H1 (cell line): ENCODE data around the gene GJD2. TPM values are rescaled to one million over a fixed set of nuclear protein-coding genes. Genes with fewer than 3 reads are reported as not detected.

ENCODE experiments used
- CTCF ChIA-PET: fragments of 300-600 bp; sonication (Branson Sonifier 250); formaldehyde crosslinking; loops from one replicate; lab custom pipeline; 2021; ENCODE audit not compliant: partially characterized antibody; lab: Charles Lee
- POLR2A ChIA-PET: fragments of 300-600 bp; sonication (Branson Sonifier 250); formaldehyde crosslinking; loops from one replicate; lab custom pipeline; 2021; ENCODE audit warnings: inconsistent platforms; ENCODE audit not compliant: partially characterized antibody; lab: Charles Lee
- DNase-seq, 2 experiments: peaks; one replicate each; pipeline versions ENCODE4 v3.0.0 to v3.0.0-alpha.2; 2010 to 2022; ENCODE audit warnings: low spot score in 2 of 2, low read depth in 1 of 2, mixed read lengths in 1 of 2
- FAIRE-seq: peaks from 2 replicates; lab custom pipeline; 2011; peaks lifted over from hg19 to GRCh38; lab: Jason Lieb, UNC
- H2AFZ ChIP-seq: 2 replicates; pipeline ENCODE4 v1.8.1; 2012; ENCODE audit warnings: low read length, inconsistent platforms
- H2AK5ac ChIP-seq: 2 replicates; pipeline ENCODE4 v1.6.1; 2013; ENCODE audit warnings: low read depth, low read length
- H2BK120ac ChIP-seq: replicated peaks from 2 replicates; pipeline ENCODE3; 2013; ENCODE audit warnings: low read depth, low read length, inconsistent platforms
- H2BK12ac ChIP-seq: 2 replicates; pipeline ENCODE4 v1.6.1; 2013; ENCODE audit warnings: low read depth, low read length
- H2BK15ac ChIP-seq: 2 replicates; pipeline ENCODE4 v1.6.1; 2013; ENCODE audit warnings: low read length
- H2BK20ac ChIP-seq: 2 replicates; pipeline ENCODE4 v1.6.1; 2013; ENCODE audit warnings: low read length
- H2BK5ac ChIP-seq: 2 replicates; pipeline ENCODE4 v1.6.1; 2013; ENCODE audit warnings: low read depth, low read length
- H3K14ac ChIP-seq: 2 replicates; pipeline ENCODE4 v1.6.1; 2013; ENCODE audit warnings: inconsistent platforms; ENCODE audit not compliant: insufficient read length
- H3K18ac ChIP-seq: 2 replicates; pipeline ENCODE4 v1.6.1; 2013; ENCODE audit warnings: low read length; ENCODE audit errors: extremely low read depth
- H3K23ac ChIP-seq: 2 replicates; pipeline ENCODE4 v1.6.1; 2013; ENCODE audit warnings: inconsistent platforms; ENCODE audit not compliant: insufficient read length
- H3K23me2 ChIP-seq: 2 replicates; pipeline ENCODE4 v1.6.1; 2013; ENCODE audit warnings: low read depth, low read length
- H3K27ac ChIP-seq: 2 replicates; pipeline ENCODE4 v1.6.1; 2011; ENCODE audit warnings: low read depth, low read length, inconsistent platforms
- H3K27me3 ChIP-seq, 4 experiments: replicated peaks in 1 of 4; 1 replicate in 1 of 4; 2 replicates in 3 of 4; pipeline versions ENCODE4 v1.6.1 to v1.8.1; 2011 to 2013; ENCODE audit warnings: low read length in 3 of 4, mild to moderate bottlenecking in 3 of 4, inconsistent platforms in 2 of 4, mixed read lengths in 2 of 4, moderate library complexity in 1 of 4; ENCODE audit not compliant: control insufficient read depth in 3 of 4, insufficient read depth in 3 of 4; ENCODE audit errors: extremely low read depth in 1 of 4
- H3K36me3 ChIP-seq, 4 experiments: 2 replicates each; pipeline versions ENCODE4 v1.6.1 to v1.8.1; 2011 to 2013; ENCODE audit warnings: mild to moderate bottlenecking in 4 of 4, low read length in 3 of 4, moderate library complexity in 2 of 4, control low read depth in 1 of 4, inconsistent platforms in 1 of 4; ENCODE audit not compliant: insufficient read depth in 4 of 4, control insufficient read depth in 2 of 4
- H3K4ac ChIP-seq: replicated peaks from 2 replicates; pipeline ENCODE3; 2013; ENCODE audit warnings: low read length, low read depth, mixed read lengths, inconsistent platforms; ENCODE audit not compliant: insufficient read length
- H3K4me1 ChIP-seq, 4 experiments: replicated peaks in 1 of 4; 1 replicate in 1 of 4; 2 replicates in 3 of 4; pipeline versions ENCODE4 v1.6.1 to v1.8.1; 2011 to 2013; ENCODE audit warnings: low read length in 3 of 4, inconsistent platforms in 2 of 4, mixed read lengths in 1 of 4; ENCODE audit not compliant: insufficient read depth in 4 of 4, control insufficient read depth in 3 of 4
- H3K4me2 ChIP-seq, 2 experiments: 2 replicates each; pipeline versions ENCODE4 v1.6.1 to v1.8.1; 2011 to 2013; ENCODE audit warnings: low read depth in 2 of 2, low read length in 2 of 2, control low read depth in 1 of 2, inconsistent platforms in 1 of 2, mild to moderate bottlenecking in 1 of 2; ENCODE audit not compliant: insufficient read depth in 1 of 2
- H3K4me3 ChIP-seq, 4 experiments: fragments of 200-600, 300-600 bp in 1 of 4; sonication (generic), shearing (Covaris generic), sonication (Bioruptor Twin) in 1 of 4; 2 replicates each; pipeline versions ENCODE4 v1.5.1 to v1.8.1; 2011 to 2016; ENCODE audit warnings: low read length in 4 of 4, low read depth in 3 of 4, control low read depth in 2 of 4, inconsistent platforms in 2 of 4, mild to moderate bottlenecking in 2 of 4, mixed read lengths in 1 of 4, moderate library complexity in 1 of 4; ENCODE audit not compliant: insufficient read depth in 2 of 4; ENCODE audit errors: extremely low read depth in 1 of 4
- H3K56ac ChIP-seq: replicated peaks from 2 replicates; pipeline ENCODE3; 2013; ENCODE audit warnings: low read depth, mild to moderate bottlenecking, mixed read lengths, low read length, inconsistent platforms; ENCODE audit not compliant: insufficient read length
- H3K79me1 ChIP-seq: 2 replicates; pipeline ENCODE4 v1.6.1; 2013; ENCODE audit warnings: low read depth, low read length, control low read depth
- H3K79me2 ChIP-seq, 2 experiments: 2 replicates each; pipeline versions ENCODE4 v1.6.1 to v1.8.1; 2012 to 2013; ENCODE audit warnings: low read length in 2 of 2, mild to moderate bottlenecking in 2 of 2, inconsistent platforms in 1 of 2; ENCODE audit not compliant: insufficient read depth in 2 of 2, control insufficient read depth in 1 of 2
- H3K9ac ChIP-seq, 4 experiments: replicated peaks in 1 of 4; 1 replicate in 1 of 4; 2 replicates in 3 of 4; pipeline versions ENCODE4 v1.6.1 to v1.8.1; 2011 to 2013; ENCODE audit warnings: low read depth in 3 of 4, low read length in 3 of 4, control low read depth in 2 of 4, mild to moderate bottlenecking in 2 of 4, moderate library complexity in 2 of 4, inconsistent platforms in 1 of 4; ENCODE audit errors: extremely low read depth in 1 of 4
- H3K9me3 ChIP-seq, 2 experiments: 2 replicates each; pipeline versions ENCODE4 v1.6.1 to v1.8.1; 2012 to 2013; ENCODE audit warnings: mild to moderate bottlenecking in 2 of 2, moderate library complexity in 2 of 2, control low read depth in 1 of 2, inconsistent platforms in 1 of 2, low read depth in 1 of 2, low read length in 1 of 2, mixed read lengths in 1 of 2; ENCODE audit not compliant: insufficient read depth in 2 of 2
- H4K20me1 ChIP-seq, 2 experiments: replicated peaks in 1 of 2; 2 replicates each; pipeline versions ENCODE3 to v1.8.1; 2011 to 2013; ENCODE audit warnings: inconsistent platforms in 2 of 2, low read length in 2 of 2, mild to moderate bottlenecking in 1 of 2; ENCODE audit not compliant: insufficient read depth in 2 of 2, control insufficient read depth in 1 of 2
- H4K5ac ChIP-seq: 2 replicates; pipeline ENCODE4 v1.6.1; 2013; ENCODE audit warnings: low read length, low read depth, mixed read lengths, inconsistent platforms; ENCODE audit not compliant: insufficient read length
- H4K8ac ChIP-seq: 2 replicates; pipeline ENCODE4 v1.8.0; 2013; ENCODE audit warnings: mild to moderate bottlenecking, moderate library complexity, low read length, inconsistent platforms; ENCODE audit not compliant: insufficient read depth; ENCODE audit errors: extremely low read depth
- H4K91ac ChIP-seq: replicated peaks from 2 replicates; pipeline ENCODE3; 2013; ENCODE audit warnings: low read length, mixed read lengths, inconsistent platforms; ENCODE audit not compliant: insufficient read length
- BACH1 ChIP-seq: IDR thresholded peaks from 2 replicates; pipeline ENCODE4 v1.6.1; 2012; ENCODE audit warnings: low read length, improper control_type of control experiment
- BCL11A ChIP-seq, 2 experiments: IDR thresholded peaks; one replicate each; pipeline ENCODE4 v1.6.1; 2011; ENCODE audit warnings: low read depth in 2 of 2, low read length in 2 of 2, mild to moderate bottlenecking in 2 of 2
- BRCA1 ChIP-seq: IDR thresholded peaks from 2 replicates; pipeline ENCODE4 v1.6.1; 2012; ENCODE audit warnings: low read depth, low read length, improper control_type of control experiment
- CHD1 ChIP-seq: IDR thresholded peaks from 2 replicates; pipeline ENCODE4 v1.6.1; 2012; ENCODE audit warnings: low read depth, low read length, improper control_type of control experiment
- EP300 ChIP-seq, 2 experiments: IDR thresholded peaks; 1 replicate in 1 of 2; 2 replicates in 1 of 2; pipeline ENCODE4 v1.6.1; 2011 to 2012; ENCODE audit warnings: low read depth in 2 of 2, low read length in 2 of 2, mild to moderate bottlenecking in 2 of 2, borderline replicate concordance in 1 of 2, inconsistent platforms in 1 of 2, moderate library complexity in 1 of 2
- KDM1A ChIP-seq: fragments of 200-600, 300-600 bp; sonication (generic); IDR thresholded peaks from 2 replicates; pipeline ENCODE4 v1.7.1; 2016; ENCODE audit warnings: mild to moderate bottlenecking, low read length, borderline replicate concordance
- NRF1 ChIP-seq: IDR thresholded peaks from 2 replicates; pipeline ENCODE4 v1.6.1; 2011; ENCODE audit warnings: mild to moderate bottlenecking, low read depth, low read length, improper control_type of control experiment
- PHF8 ChIP-seq: fragments of 200-600 bp; sonication (generic); conservative IDR thresholded peaks from 2 replicates; pipeline ENCODE4 v1.7.1; 2012; ENCODE audit warnings: low read depth, mild to moderate bottlenecking, inconsistent platforms, low read length, moderate library complexity
- POLR2A ChIP-seq, 2 experiments: IDR thresholded peaks; 1 replicate in 1 of 2; 2 replicates in 1 of 2; pipeline ENCODE4 v1.6.1; 2011; ENCODE audit warnings: low read depth in 2 of 2, low read length in 2 of 2, mild to moderate bottlenecking in 2 of 2; ENCODE audit errors: control extremely low read depth in 1 of 2
- RAD21 ChIP-seq, 2 experiments: IDR thresholded peaks in 1 of 2; conservative IDR thresholded peaks in 1 of 2; 2 replicates each; pipeline ENCODE4 v1.6.1; 2011; ENCODE audit warnings: low read depth in 2 of 2, low read length in 2 of 2, improper control_type of control experiment in 1 of 2, inconsistent platforms in 1 of 2, mild to moderate bottlenecking in 1 of 2, moderate library complexity in 1 of 2
- SUZ12 ChIP-seq: fragments of 200-600 bp; sonication (generic); IDR thresholded peaks from 2 replicates; pipeline ENCODE4 v1.6.1; 2012; ENCODE audit warnings: mild to moderate bottlenecking, inconsistent platforms, low read length, moderate library complexity, mixed read lengths
- TBP ChIP-seq: IDR thresholded peaks from 2 replicates; pipeline ENCODE4 v1.6.1; 2011; ENCODE audit warnings: low read depth, low read length, improper control_type of control experiment
- WGBS, 2 experiments: shearing (Covaris generic) in 1 of 2; methylation state at CpG; one replicate each; pipeline versions ENCODE4 v1.1.6 to v1.1.7; 2013 to 2015; ENCODE audit warnings: low lambda C conversion rate in 2 of 2, mixed read lengths in 2 of 2, inconsistent platforms in 1 of 2, low coverage in 1 of 2, missing lambda C conversion rate in 1 of 2; ENCODE audit not compliant: insufficient replicate concordance in 2 of 2, insufficient coverage in 1 of 2, insufficient read length in 1 of 2; ENCODE audit errors: extremely low coverage in 1 of 2, missing lambda C conversion rate in 1 of 2; 5-methylcytosine and 5-hydroxymethylcytosine counted together
- polyA plus RNA-seq, 7 experiments: library from polyadenylated mRNA; depleted of rRNA in 3 of 7; stranded (reverse) in 5 of 7; unstranded in 2 of 7; fragments of >200 nt in 5 of 7; fragments of 200-250 nt in 2 of 7; gene quantifications; 1 replicate in 5 of 7; 2 replicates in 1 of 7; 4 replicates in 1 of 7; pipeline versions ENCODE4 v1.2.1 to v1.2.3, GENCODE V29; 2011 to 2013; ENCODE audit warnings: missing spikeins in 2 of 7, mixed read lengths in 2 of 7
- total RNA-seq: library from RNA; stranded (reverse); fragmentation: NEBNext Ultra II Directional; extraction: Animal tissue kit (Norgen Biotek cat#: 25700); gene quantifications from 2 replicates; pipeline ENCODE4 v1.2.1, GENCODE V29; 2021

GJD2 gene
- total and polyA plus RNA-seq, 2 of the 8 experiments (the other 6 are each of a cell fraction or from before 2014, with no cell fraction given), result 0.39 to 0.54 TPM

DNA sequence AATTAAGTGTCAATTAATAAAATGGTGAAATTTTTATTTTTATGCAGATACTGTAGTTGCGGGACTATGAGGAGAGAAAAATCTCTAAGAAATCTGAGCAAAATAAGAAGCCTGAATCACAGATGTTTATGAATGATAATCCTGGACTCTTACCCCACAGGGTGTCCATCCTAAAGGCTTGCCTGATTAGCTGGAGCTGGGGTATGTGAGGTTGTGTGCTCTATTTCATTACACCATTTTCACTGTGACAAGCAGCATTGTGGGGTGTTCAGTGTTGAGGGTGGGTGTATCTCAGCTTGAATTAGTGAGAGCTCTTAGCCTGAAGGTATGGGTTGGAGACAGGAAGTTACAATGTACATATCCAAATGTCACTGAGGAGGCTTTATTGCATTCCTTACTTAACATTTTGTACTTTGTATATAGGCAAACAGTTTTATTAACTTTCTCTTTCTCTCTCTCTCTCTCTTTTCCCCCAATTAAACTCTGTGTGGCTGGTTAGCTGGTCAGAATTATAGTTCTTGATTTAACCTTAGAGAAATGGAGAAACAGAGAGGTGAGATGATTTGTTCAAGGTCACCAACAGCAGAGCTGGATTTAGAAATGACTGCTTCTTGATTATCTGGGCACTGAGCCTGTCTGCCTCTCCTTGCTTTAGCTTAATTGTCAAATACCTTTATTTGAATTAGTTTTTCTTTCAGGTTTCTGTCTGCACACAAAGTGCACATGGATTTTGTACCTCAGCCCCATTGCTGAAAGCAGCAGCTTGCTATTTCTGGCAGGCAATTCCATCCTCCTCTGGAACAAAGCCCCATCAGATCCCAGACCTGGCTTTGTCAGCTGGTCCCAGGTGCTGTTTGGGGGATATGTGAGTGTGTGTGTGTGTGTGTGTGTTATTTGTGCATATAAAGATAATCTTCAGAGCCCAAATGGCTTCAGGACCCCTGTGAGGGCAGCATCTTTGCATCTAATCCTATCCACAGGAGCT is 35.8 kb downstream of the GJD2 start:
- H3K4ac ChIP-seq, result no peak overlapping the region
- FAIRE-seq (no peak), DNase-seq (no peak)
- no peak overlapping the region for H4K91ac ChIP-seq
- no peak overlapping the region for H2BK120ac ChIP-seq
- no peaks in the 10 kb centered on the region for H3K79me2 ChIP-seq
- H2BK20ac ChIP-seq, result no peak overlapping the region
- no peak overlapping the region for H3K18ac ChIP-seq
- H2BK5ac ChIP-seq, result no peak overlapping the region
- 0 out of 2 replicates have a peak overlapping the region, but pooled peaks have one; percentile 32 for H2BK15ac ChIP-seq
- no peak overlapping the region for H3K23ac ChIP-seq
- no peak overlapping the region for H2AK5ac ChIP-seq
- no peak overlapping the region for H3K27ac ChIP-seq
- ChIA-PET POLR2A (interaction anchor here (0.6 kb wide), 1 partner anchor 18 kb away, joined by 3 read pairs; no protein-coding TSS in a partner anchor), CTCF (interaction anchor here (0.6 to 4.0 kb wide), 3 partner anchors 10 to 155 kb away, joined by 3 to 25 read pairs (median 3); no protein-coding TSS in a partner anchor)
- no peaks in the 10 kb centered on the region for H3K9me3 ChIP-seq
- no peaks in the 10 kb centered on the region for H3K36me3 ChIP-seq
- no peak overlapping the region for H2BK12ac ChIP-seq
- no peak overlapping the region for H4K5ac ChIP-seq
- no peak overlapping the region for H3K4me2 ChIP-seq
- H3K4me3 ChIP-seq, result no peak overlapping the region
- no peak overlapping the region for H3K9ac ChIP-seq
- no peak overlapping the region for H3K14ac ChIP-seq
- no peaks in the 10 kb centered on the region for H3K27me3 ChIP-seq
- no peaks in the 10 kb centered on the region for H3K79me1 ChIP-seq
- no peak overlapping the region for H4K8ac ChIP-seq
- 88% methylated on average over 1 of the region's 1 CpG; no CpG with 5 or more reads in 1 of the 2 experiments for WGBS, 2 experiments
- no peak overlapping the region for H3K56ac ChIP-seq
- H3K4me1 ChIP-seq, result peaks cover 0 to 6% (median 1%) of the 10 kb centered on the region in 4 experiments; a peak in 3 of 7 replicates
- no peaks in the 10 kb centered on the region for H3K23me2 ChIP-seq
- H4K20me1 ChIP-seq, result no peaks in the 10 kb centered on the region
- H2AFZ ChIP-seq, result no peak overlapping the region
- TF ChIP-seq TBP, result no peak
- no peak for TF ChIP-seq BACH1
- TF ChIP-seq NRF1, result no peak
- no peak for TF ChIP-seq RAD21 (IDR thresholded peaks at IDR 0.05 in 1 of 2, conservative IDR thresholded peaks at IDR 0.05 in 1 of 2; ENCODE audit: low read depth in 2 of 2, low read length in 2 of 2)
- TF ChIP-seq BCL11A (IDR thresholded peaks at IDR 0.05; ENCODE audit: low read depth in 2 of 2, low read length in 2 of 2), result no peak
- no peak for TF ChIP-seq BRCA1
- no peak for TF ChIP-seq CHD1
- TF ChIP-seq PHF8, result no peak
- no peak for TF ChIP-seq POLR2A (IDR thresholded peaks at IDR 0.05; ENCODE audit: control extremely low read depth in 1 of 2, low read depth in 2 of 2, low read length in 2 of 2)
- no peak for TF ChIP-seq SUZ12
- TF ChIP-seq EP300 (IDR thresholded peaks at IDR 0.05; ENCODE audit: borderline replicate concordance in 1 of 2, low read depth in 2 of 2, low read length in 2 of 2), result no peak
- no peak for TF ChIP-seq KDM1A
